ENCODE measurements around the gene ADCY1.
"Not testable (repeated sequence)": the region's sequence is repeated elsewhere in the genome, so short reads cannot be mapped to it uniquely, and the experiment has no call there.

The ADCY1 gene

DNA sequence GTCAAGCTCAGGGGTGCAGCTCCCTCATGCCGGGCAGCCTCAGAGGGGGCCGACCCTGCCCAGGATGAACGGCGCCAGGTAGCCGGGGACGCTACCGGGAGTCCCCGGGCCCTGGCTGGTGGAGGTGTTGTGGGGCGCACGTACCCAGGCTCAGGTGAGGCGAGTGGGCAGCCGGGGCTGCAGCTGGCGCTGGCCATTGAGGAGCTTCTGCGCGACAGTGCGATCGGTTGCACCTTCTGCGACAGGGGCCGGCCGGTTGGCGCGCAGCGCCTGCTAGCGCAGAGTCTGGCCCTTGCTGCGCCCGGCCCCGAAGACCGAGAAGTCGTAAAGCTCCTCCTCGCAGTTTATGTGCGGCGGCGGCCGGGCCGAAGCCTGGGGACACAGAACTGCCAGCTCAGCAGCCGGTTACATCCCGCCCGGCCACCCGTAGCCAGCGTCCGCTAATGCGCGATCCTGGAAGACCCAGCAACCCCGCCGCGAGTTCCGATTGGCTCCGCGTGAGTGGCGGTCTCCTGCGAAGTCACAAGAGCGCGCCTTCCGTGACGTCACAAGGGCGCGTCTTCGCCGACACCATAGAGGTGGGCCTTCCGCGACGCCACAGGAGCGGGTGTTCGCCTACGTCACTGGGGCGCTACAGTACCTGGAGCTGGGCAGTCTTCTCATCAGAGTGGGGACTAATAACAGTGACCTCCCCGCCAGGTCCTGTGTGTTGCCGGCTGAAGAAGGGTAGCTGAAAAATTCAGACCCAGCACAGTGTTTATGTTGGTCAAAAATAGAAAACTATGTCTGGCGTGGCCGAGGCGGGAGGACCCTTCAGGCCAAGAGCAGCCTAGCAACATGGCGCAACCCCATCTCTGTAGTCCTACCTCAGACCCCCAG is 194.6 kb downstream of the ADCY1 start:
- DNase-seq: peak; percentile 98

DNA sequence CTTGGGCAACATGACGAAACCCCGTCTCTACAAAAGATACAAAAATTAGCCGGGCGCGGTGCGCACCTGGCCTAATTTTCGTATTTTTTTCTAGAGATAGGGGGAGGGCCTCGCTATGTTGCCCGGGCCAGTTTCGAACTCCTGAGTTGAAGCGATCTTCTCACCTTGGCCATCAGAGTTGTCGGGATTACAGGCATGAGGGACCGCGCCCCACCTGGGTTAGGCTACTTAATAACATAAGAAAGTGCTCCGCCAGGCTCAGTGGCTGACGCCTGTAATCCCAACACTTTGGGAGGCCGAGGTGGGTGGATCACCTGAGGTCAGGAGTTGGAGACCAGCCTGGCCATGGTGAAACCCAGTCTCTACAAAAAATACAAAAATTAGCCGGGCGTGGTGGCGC is 195.5 kb downstream of the ADCY1 start:
- not testable (repeated sequence) for DNase-seq
